ENCODE results near the gene FOXF2.

DNA sequence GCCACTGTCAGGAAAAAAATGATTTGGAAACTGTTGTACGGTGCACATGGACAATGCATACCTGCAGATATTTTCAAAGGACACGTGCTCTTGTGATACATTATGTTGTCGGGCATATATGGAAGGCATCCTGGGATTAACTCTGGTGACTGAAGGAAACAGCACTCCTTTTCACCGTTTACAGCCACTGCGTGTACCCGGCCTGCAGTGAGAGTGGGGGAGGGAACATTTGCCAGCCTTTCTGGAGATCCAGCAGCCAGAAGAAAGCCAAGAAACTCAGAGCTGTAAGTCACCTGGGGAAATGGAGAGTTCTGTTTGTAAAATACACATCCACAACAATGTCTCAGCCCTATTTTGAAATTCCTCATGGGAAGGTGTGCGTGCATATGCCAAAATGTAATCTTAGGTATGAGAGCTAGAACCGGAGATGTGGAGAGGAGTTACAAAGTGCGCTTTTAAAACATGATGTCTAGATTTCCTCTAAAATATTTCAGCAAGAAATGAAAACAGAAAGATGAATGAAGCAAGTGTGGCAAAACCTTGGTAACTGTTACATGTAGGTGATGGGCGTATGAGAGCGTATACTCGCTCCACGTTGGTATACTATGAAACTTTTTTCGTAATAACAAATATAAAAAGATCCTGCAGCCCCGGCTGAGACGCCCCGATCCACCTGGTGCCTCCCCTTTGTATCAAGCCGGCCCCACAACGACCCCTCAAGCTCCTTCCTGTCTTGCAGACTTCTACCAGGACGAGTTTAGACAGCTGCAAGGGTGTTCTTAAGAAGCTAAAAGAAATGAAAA is 8.6 kb upstream of the FOXF2 start:
- peak; percentile 68 for TF ChIP-seq EZH2 (IDR thresholded peaks at IDR 0.05; ENCODE audit: borderline replicate concordance, insufficient read depth, low read depth, low read length, poor library complexity, severe bottlenecking)
- TF ChIP-seq, protein P1, sequence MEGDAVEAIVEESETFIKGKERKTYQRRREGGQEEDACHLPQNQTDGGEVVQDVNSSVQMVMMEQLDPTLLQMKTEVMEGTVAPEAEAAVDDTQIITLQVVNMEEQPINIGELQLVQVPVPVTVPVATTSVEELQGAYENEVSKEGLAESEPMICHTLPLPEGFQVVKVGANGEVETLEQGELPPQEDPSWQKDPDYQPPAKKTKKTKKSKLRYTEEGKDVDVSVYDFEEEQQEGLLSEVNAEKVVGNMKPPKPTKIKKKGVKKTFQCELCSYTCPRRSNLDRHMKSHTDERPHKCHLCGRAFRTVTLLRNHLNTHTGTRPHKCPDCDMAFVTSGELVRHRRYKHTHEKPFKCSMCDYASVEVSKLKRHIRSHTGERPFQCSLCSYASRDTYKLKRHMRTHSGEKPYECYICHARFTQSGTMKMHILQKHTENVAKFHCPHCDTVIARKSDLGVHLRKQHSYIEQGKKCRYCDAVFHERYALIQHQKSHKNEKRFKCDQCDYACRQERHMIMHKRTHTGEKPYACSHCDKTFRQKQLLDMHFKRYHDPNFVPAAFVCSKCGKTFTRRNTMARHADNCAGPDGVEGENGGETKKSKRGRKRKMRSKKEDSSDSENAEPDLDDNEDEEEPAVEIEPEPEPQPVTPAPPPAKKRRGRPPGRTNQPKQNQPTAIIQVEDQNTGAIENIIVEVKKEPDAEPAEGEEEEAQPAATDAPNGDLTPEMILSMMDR (IDR thresholded peaks at IDR 0.05), result no peak

All from B cell (primary cell).